Transverse colon (tissue), 3 donors: Measurements from ENCODE around the gene LILRA6.
"Not testable (repeated sequence)": the region's sequence is repeated elsewhere in the genome, so short reads cannot be mapped to it uniquely, and the experiment has no call there.

Source experiments
- EP300 ChIP-seq: sonication (generic); formaldehyde crosslinking; IDR thresholded peaks from one replicate; pipeline ENCODE4 v1.6.1; 2017; ENCODE audit warnings: antibody characterized with exemption, low read depth
- TF ChIP-seq, protein P1 (sequence below), 5 experiments: fragments of 200-600 bp in 3 of 5; fragments of 450-650 bp in 2 of 5; sonication (generic) in 3 of 5; IDR thresholded peaks; 1 replicate in 2 of 5; 2 replicates in 3 of 5; pipeline ENCODE4 v1.5.1; 2016 to 2017; ENCODE audit warnings: antibody characterized with exemption in 5 of 5, inconsistent platforms in 3 of 5, mild to moderate bottlenecking in 2 of 5, moderate library complexity in 1 of 5

DNA sequence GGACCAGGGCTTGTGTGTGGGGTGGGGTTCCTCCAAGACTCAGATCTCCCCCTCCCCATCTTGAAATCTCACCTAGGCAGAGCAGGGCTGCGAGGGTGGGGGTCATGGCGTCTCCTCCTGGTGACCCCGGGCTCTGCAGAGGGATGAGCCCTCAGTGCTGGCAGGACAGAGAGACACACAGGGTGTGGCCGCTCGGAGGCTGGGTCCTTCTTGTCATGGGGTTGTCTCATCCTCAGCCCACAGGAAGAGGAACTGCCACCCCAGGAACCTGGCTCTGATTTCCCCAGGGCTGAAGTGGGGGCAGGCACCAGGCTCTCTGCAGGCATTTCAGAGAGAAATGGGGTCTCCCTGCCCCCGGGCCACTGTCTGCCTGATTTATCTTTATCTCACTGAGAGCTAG lies at the start of gene LILRA6:
- TF ChIP-seq, protein P1, sequence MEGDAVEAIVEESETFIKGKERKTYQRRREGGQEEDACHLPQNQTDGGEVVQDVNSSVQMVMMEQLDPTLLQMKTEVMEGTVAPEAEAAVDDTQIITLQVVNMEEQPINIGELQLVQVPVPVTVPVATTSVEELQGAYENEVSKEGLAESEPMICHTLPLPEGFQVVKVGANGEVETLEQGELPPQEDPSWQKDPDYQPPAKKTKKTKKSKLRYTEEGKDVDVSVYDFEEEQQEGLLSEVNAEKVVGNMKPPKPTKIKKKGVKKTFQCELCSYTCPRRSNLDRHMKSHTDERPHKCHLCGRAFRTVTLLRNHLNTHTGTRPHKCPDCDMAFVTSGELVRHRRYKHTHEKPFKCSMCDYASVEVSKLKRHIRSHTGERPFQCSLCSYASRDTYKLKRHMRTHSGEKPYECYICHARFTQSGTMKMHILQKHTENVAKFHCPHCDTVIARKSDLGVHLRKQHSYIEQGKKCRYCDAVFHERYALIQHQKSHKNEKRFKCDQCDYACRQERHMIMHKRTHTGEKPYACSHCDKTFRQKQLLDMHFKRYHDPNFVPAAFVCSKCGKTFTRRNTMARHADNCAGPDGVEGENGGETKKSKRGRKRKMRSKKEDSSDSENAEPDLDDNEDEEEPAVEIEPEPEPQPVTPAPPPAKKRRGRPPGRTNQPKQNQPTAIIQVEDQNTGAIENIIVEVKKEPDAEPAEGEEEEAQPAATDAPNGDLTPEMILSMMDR (IDR thresholded peaks at IDR 0.05) = not testable (repeated sequence)
- not testable (repeated sequence) for TF ChIP-seq EP300
